ENCODE results near the gene BMPER. TPM values are rescaled to one million over a fixed set of nuclear protein-coding genes. Genes with fewer than 3 reads are reported as not detected.

BMPER gene
- total and polyA plus RNA-seq, 7 experiments from 2014 or later = 0.37 to 0.81 (median 0.44) TPM; not detected in 4

GRCh38 chr7:34198231-34198641 is 292.9 kb downstream of the BMPER start:
- no peaks in the 10 kb centered on the region for H3K27me3 Mint-ChIP-seq

More at GRCh38 chr7:34198231-34198641, 292.9 kb downstream of the BMPER start:
- H3K9me3 Mint-ChIP-seq = peaks cover 0 to 3% (median 0%) of the 10 kb centered on the region in 11 donors
- ChIA-PET POLR2A (no interaction called here), CTCF (no interaction called here)
- no peak overlapping the region for H3K4me3 ChIP-seq (ENCODE audit: low read length)
- H3K27me3 ChIP-seq (ENCODE audit: control insufficient read depth in 2 of 2, insufficient read depth in 2 of 2, low read length in 2 of 2) = no peaks in the 10 kb centered on the region
- no peak overlapping the region for H3K4me3 Mint-ChIP-seq
- intact Hi-C loops (cut with micrococcal nuclease) = no loop called here
- ATAC-seq = no peak
- H3K4me1 Mint-ChIP-seq = no peaks in the 10 kb centered on the region
- DNase-seq = no peak
- H3K4me1 ChIP-seq (ENCODE audit: control insufficient read depth in 2 of 2, insufficient read depth in 2 of 2, low read length in 2 of 2) = no peaks in the 10 kb centered on the region
- H3K36me3 Mint-ChIP-seq = no peaks in the 10 kb centered on the region
- H3K27ac Mint-ChIP-seq = no peak overlapping the region
- no peaks in the 10 kb centered on the region for H3K9me3 ChIP-seq (ENCODE audit: control insufficient read depth in 2 of 3, low read length in 3 of 3)
- H3K27ac ChIP-seq (ENCODE audit: low read depth, low read length) = no peak overlapping the region
- no peaks in the 10 kb centered on the region for H3K36me3 ChIP-seq (ENCODE audit: control insufficient read depth in 2 of 3, insufficient read depth in 3 of 3, low read length in 3 of 3)

Measured in naive thymus-derived CD4-positive, alpha-beta T cell (primary cell).